ENCODE measurements around the gene RSPH4A. TPM values are rescaled to one million over a fixed set of nuclear protein-coding genes. Genes with fewer than 3 reads are reported as not detected.

The RSPH4A gene
- total RNA-seq, 4 donors from 2014 or later = 0.16 to 2.8 (median 0.56) TPM; not detected in 1

DNA sequence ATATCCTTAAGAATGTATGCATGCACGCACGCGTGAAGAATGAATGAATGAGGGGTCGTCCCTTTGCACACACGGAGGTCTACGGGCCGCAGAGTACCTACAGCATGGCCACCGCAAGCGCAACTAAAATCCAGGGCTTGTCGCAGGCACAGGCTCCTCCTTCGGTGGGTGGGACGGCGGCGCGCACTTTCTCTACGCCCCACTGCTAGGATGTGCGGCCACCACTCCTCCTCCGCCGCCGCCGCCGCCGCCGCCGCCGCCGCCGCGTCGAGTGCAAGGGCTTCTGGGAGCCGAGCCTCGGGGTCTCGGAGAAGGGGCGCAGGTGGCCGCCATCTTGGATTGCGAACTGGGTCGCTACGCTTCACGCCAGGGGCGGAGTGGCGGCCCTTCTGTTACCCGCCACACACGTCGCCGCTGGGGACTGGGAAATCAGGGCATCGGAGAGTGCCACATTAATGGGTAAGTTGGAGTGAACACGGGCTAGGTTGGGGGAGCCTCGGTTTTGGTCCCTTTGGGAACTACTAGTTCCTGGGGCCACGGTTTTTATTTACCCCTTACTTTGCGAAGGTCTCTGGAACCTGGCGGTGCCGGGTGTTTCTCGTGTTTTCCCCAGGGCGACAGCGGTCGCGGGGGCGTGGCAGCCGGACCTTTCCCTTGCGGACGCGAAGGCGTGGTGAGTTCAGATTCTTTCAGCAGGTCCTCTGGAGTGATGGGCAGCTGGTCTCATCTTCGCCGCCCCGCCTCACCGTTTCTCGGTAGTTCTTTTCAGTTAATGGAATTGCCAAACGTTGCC lies 64.8 kb downstream of the RSPH4A start, which contains the start of gene KPNA5:
Gene KPNA5 (plus strand): TSS at position 332 of the 793 bp plus-strand sequence. CDS start 124 bp downstream, at position 456.
- in situ Hi-C loops (cut with MboI; ENCODE audit: low sequenced_read_pairs in 4 of 4) = no loop called here
- H3K9me3 ChIP-seq = no peaks in the 10 kb centered on the region
- H3K4me1 ChIP-seq = peaks cover 10 to 17% of the 10 kb centered on the region in 2 donors
- peak; percentile 73 to 82 for DNase-seq
- peak within 1 kb of the TSS; percentile 73 to 85 (median 82) for H3K4me3 ChIP-seq
- peak within 1 kb of the TSS; percentile 83 to 92 (median 87) for H3K27ac ChIP-seq
- no peaks in the 10 kb centered on the region for H3K27me3 ChIP-seq
- TF ChIP-seq CTCF (IDR thresholded peaks at IDR 0.05 in 4 of 5, conservative IDR thresholded peaks at IDR 0.05 in 1 of 5) (peak in 2 of 5 experiments; percentile 13 to 20), POLR2A (IDR thresholded peaks at IDR 0.05) (peak; percentile 24 to 55)
- intact Hi-C loops (cut with DNase I; ENCODE audit: low total_unique reads) = loop anchor here (5.0 kb wide), 1 partner anchor 109 kb away; the partner anchor contains the start of gene RWDD1
- H3K36me3 ChIP-seq = no peaks in the 10 kb centered on the region
- ATAC-seq = peak; percentile 88 to 91

DNA sequence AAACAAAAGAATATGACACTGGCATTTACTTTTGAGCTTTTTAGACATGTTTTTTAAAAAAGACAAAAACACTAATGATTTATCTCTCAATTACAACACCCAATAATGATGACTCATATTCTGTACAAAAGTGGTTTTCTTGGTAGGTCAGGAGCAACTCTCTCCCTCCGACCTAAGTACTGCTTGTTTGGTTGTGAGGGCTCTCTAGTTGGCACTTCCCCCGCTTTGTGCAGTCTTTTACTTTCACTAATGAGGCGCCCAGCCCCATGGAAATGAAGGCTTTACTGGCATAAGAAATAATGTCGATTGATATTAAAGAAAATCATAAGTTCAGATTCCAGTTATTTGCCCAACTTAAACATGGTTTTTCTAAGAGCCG lies 66.0 kb downstream of the RSPH4A start:
- H3K4me3 ChIP-seq = peak overlapping the region in 3 of 4 donors; percentile 73 to 85 (median 80)
- ATAC-seq = no peak
- no peaks in the 10 kb centered on the region for H3K36me3 ChIP-seq
- peak overlapping the region; percentile 83 to 92 (median 87) for H3K27ac ChIP-seq
- no peak for DNase-seq
- in situ Hi-C loops (cut with MboI; ENCODE audit: low sequenced_read_pairs in 4 of 4) = no loop called here
- no peaks in the 10 kb centered on the region for H3K9me3 ChIP-seq
- no peaks in the 10 kb centered on the region for H3K27me3 ChIP-seq
- TF ChIP-seq CTCF (IDR thresholded peaks at IDR 0.05 in 4 of 5, conservative IDR thresholded peaks at IDR 0.05 in 1 of 5) (no peak), POLR2A (IDR thresholded peaks at IDR 0.05) (no peak)
- H3K4me1 ChIP-seq = peaks cover 18 to 24% of the 10 kb centered on the region in 2 donors
- intact Hi-C loops (cut with DNase I; ENCODE audit: low total_unique reads) = loop anchor here (5.0 kb wide), 1 partner anchor 110 kb away; the partner anchor contains the start of gene RWDD1

Other genes with a start within 250 kb of the RSPH4A start
- gene DSE, start 245.5 kb upstream of the RSPH4A start, total RNA-seq = 10 to 100 TPM in 3 of 4 donors, 1 to 10 TPM in 1; 9.6 to 14.8 (median 11.8) TPM
- gene CALHM6, start 155.1 kb upstream of the RSPH4A start, total RNA-seq = 1 to 10 TPM in 1 of 4 donors, under 1 TPM in 3; 0.63 to 2.3 (median 0.86) TPM
- 1 to 10 TPM in 1 of 4 donors, under 1 TPM in 3; 0.56 to 1.5 (median 0.82) TPM for gene CALHM5, start 104.8 kb upstream of the RSPH4A start, total RNA-seq
- gene TRAPPC3L, start 70.8 kb upstream of the RSPH4A start, total RNA-seq = not detected
- gene CALHM4, start 62.7 kb upstream of the RSPH4A start, total RNA-seq = not detected
- 10 to 100 TPM; 42.1 to 63.8 (median 51.2) TPM for gene RWDD1, start 45.0 kb upstream of the RSPH4A start, total RNA-seq
- gene ZUP1, start 52.3 kb downstream of the RSPH4A start, total RNA-seq = 1 to 10 TPM; 2.8 to 3.8 (median 3.3) TPM
- gene KPNA5, start 64.7 kb downstream of the RSPH4A start, total RNA-seq = 10 to 100 TPM in 3 of 4 donors, 1 to 10 TPM in 1; 7.2 to 14.8 (median 12.9) TPM
- 1 to 10 TPM; 1.8 to 8.2 (median 3.6) TPM for gene FAM162B, start 149.2 kb downstream of the RSPH4A start, total RNA-seq
- not detected for gene GPRC6A, start 212.6 kb downstream of the RSPH4A start, total RNA-seq